ENCODE results near the gene ABCB11.
A peak's percentile ranks its signal among the peaks of the same experiment; 100 is the strongest.

ABCB11 gene

DNA sequence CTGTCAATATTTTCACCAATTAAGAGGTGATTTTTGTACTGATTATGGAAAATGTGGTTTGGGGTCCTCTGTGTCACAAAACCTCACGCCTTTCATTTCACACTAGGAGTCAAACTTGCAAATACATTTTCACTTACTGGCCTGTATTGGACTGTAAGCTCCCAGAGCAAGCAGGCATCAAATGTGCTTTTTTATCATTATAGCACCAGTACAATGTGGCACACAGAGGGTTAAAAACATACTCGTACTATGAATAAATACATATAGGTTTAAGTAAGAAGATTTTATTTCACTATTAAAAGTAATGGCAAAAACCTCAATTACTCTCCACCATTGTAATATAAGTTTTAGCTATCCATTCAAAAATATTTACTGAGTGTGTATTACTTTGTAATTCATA is 56.7 kb downstream of the ABCB11 start:
- DNase-seq (ENCODE audit: low read depth, low spot score): no peak

GRCh38 chr2:168971261-168971660 is 59.9 kb downstream of the ABCB11 start:
- DNase-seq (ENCODE audit: low read depth, low spot score): no peak

GRCh38 chr2:168970711-168971233 is 60.4 kb downstream of the ABCB11 start:
- DNase-seq (ENCODE audit: low read depth, low spot score): no peak

- no peak for DNase-seq (ENCODE audit: low read depth, low spot score)
These were observed 61.3 kb downstream of the ABCB11 start for GRCh38 chr2:168969865-168970264.

GRCh38 chr2:168968342-168968741 is 62.8 kb downstream of the ABCB11 start:
- no peak for DNase-seq (ENCODE audit: low read depth, low spot score)

DNA sequence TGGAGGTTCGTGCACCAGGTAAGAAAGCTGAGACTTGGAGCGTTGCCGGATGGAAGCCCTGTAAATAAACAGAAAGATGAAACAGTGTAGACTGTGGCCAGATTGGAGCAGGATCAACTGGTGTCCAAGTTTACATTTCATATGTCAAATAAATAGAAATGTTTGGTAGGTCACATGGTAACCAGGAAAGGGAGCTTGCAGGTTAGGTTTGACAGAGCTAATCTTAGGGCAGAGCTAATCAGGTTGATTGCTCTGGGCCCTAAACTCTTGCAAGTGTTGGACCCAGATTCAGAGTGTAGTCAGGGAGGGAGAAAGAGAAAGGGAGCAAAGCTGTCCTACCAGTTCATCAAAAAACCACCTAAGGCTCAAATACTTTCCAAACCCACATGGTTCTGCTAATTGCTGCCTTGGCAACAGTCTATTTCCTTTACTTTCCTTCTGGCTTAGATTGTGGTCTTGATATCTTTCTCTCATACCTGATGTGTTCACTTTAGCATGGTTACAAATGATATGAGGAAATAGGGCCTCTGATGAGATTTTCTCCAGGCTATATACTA is 66.8 kb downstream of the ABCB11 start:
- DNase-seq (ENCODE audit: low read depth, low spot score): no peak

GRCh38 chr2:168962636-168963035 is 68.5 kb downstream of the ABCB11 start:
- no peak for DNase-seq (ENCODE audit: low read depth, low spot score)

DNA sequence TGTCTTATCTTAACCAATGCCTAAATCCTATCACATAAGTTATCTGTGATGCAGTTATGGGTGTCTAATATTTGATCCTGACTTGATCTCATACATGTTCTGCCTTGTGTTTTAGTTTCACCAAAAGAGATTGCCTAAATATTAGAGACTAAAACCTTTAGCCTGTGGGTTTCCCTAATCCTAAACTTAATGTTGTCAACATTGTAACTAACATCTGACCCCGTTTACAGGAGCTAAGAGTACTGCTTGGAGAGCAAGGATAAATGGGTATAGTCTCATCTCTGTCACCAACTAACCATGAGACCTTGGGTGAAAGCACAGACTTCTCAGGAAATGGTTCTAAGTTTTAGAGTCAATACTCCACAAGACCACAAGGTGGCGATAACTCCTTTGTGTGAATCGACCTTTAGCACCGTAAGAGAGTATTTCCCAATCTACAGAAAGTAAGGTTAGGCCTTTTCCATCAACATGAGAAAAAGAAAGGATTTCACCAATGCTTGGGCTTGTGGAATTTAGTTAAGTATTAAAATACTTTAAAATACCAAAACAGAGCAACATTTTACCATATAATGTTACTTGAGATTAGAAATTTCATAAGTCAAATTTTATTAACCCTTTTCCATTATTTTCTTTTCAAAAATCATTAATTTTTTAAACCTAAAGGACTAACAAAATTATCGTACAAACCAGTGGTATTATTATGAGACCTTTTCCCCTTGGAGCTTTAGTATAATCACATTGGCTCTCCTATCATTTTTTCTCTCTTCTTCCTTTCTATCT is 69.5 kb downstream of the ABCB11 start:
- peak; percentile 34 for DNase-seq (ENCODE audit: low read depth, low spot score)

DNA sequence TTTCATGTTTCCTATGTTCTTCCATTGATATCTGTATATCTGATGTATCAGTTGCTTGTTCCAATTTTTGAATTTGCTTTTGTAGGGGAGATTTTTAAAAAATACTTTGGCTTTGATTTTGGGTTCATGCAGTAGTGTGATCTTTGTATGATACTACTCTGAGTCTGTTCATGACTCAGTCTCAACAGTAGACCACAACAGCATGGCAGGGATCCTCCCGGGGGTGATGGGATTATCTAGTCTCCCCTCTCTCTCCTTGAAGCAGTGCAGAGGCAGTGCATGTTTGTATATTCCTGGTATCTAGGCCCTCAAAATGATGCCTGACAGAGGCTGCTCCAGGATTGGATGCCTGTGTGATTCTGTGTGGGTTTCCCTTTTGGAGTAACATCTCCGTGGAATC is 74.7 kb downstream of the ABCB11 start:
- no peak for DNase-seq (ENCODE audit: low read depth, low spot score)

GRCh38 chr2:168955321-168955720 is 75.8 kb downstream of the ABCB11 start:
- DNase-seq (ENCODE audit: low read depth, low spot score): no peak

DNA sequence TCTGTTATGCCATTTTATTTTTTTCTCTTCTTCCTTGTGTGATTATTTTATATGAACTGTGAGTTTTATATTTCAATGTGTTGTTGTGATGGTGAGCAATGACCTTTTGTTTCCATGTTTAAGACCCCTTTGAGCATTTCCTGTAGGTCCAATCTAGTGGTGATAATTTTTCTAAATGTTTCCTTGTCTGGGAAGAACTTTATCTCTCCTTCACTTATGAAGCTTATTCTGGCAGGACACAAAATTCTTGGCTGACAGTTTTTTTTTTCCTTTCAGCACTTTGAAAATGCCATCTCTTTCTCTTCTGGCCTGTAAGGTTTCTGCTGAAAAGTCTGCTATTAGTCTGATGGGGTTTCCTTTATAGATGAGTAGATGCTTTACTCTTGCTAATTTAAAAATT is 76.9 kb downstream of the ABCB11 start:
- no peak for DNase-seq (ENCODE audit: low read depth, low spot score)

DNA sequence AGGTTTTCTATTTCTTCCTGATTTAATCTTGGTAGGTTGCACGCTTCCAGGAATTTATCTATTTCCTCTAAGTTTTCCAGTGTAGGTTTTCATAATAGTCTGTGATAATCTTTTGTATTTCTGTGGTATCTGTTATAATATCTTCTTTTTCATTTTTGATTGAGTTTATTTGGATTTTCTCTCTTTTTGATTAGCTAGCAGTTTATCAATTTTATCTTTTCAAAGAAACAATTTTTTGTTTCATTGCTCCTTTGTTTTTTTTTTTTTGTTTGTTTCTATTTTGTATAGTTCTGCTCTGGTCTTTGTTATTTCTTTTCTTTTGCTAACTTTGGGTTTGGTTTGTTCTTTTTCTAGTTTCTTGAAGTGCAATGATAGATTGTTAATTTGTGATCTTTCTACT is 78.7 kb downstream of the ABCB11 start:
- DNase-seq (ENCODE audit: low read depth, low spot score): no peak

GRCh38 chr2:168951871-168952270 is 79.3 kb downstream of the ABCB11 start:
- DNase-seq (ENCODE audit: low read depth, low spot score): no peak

DNA sequence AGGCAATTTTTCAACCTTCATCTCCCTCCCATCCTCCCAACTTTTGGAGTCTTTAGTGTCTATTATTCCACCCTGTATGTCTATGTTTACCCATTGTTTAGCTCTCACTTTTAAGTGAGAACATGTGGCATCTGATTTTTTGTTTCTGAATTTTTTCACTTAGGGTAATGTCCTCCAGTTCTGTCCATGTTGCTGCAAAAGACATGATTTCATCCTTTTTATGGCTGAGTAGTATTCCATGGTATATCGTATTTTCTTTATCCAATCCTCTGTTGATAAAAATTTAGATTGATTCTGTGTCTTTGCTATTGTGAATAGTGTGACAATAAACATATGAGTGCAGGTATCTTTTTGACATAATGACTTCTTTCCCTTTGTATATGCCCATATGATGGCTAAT is 81.8 kb downstream of the ABCB11 start:
- DNase-seq (ENCODE audit: low read depth, low spot score): no peak

DNA sequence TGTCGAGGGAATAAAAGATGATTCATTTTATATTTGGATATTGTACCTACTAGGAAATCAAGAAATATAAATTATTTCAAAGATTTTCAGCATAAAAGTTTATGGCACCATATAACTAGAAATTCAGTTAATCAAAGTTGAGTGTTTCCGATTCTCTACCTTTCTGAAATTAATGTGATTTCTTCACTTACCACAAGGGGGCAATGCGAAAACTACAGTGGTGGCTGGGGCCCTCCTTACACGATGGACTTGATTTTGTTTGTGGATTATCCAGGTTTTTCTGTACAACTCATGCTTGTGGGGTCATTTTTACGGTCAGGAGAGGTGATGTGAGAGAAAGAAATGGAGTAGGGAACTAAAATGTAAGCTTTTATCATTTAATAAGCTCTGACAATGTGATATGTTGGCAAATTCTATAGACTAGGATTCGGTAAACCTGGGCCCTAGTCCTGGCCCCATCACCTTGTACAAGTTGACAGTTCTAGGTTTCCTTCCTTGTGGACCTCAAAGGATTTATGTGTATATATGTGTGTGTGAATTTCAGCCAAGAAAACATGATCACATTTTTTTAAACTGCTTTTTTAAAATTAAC is 82.4 kb downstream of the ABCB11 start:
- no peak for DNase-seq (ENCODE audit: low read depth, low spot score)

DNA sequence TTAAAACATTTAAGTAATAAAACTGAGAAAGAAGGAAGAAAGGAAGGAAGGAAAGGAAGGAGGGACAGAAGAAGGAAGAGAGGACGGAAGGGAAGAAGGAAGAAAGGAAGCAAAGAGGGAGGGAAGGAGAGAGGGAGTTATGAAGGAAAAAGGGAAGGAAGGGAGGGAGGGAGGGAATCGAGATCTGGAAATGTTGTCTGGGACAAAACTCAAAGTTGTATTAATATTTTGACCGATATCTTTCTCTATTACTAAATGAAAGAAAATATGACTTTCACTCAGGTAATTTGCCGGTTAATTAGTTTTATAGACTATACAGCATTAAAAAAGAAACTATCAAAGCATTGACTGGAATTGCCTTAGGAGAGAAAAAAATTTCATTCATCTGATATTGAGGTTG is 85.6 kb downstream of the ABCB11 start:
- DNase-seq (ENCODE audit: low read depth, low spot score): no peak

DNA sequence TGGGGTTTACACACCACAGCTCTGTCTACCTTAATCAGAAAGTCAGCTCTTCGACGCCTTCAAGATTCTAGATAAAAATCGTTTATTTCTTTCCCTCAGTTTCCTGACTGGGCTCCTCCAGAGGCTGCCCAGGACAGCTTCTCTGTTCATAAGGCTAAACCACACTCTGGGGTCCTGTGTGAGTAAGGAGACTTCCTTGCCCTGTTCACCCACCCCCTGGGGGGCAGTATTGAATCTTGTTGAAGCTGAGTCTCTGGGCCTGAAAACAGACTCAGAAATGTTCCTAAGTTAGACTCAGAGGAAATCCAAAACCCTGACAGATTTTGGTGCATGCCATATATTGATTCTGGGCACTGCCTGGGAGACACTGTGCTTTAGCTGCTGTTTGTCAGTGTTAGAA is 87.1 kb downstream of the ABCB11 start:
- no peak for DNase-seq (ENCODE audit: low read depth, low spot score)

DNA sequence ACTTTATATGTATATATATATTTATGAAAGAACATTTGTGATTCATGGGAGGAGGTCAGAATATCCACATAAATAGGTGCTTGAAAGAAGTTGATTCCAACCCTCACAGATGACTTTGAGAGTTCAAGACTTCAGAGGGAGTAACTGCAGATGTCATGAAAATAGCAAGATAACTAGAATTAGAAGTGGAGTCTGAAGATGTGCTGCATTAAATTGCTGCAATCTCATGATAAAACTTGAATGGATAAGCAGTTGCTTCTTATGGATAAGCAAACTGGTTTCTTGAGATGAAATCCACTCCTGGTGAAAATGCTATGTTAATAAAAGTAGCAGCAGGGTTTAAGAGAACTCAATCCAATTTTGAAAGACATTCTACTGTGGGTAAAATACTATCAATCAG is 89.8 kb downstream of the ABCB11 start:
- no peak for DNase-seq (ENCODE audit: low read depth, low spot score)

GRCh38 chr2:168939918-168940317 is 91.2 kb downstream of the ABCB11 start:
- no peak for DNase-seq (ENCODE audit: low read depth, low spot score)

- DNase-seq (ENCODE audit: low read depth, low spot score): no peak
These were observed 92.1 kb downstream of the ABCB11 start for GRCh38 chr2:168939061-168939460.

DNA sequence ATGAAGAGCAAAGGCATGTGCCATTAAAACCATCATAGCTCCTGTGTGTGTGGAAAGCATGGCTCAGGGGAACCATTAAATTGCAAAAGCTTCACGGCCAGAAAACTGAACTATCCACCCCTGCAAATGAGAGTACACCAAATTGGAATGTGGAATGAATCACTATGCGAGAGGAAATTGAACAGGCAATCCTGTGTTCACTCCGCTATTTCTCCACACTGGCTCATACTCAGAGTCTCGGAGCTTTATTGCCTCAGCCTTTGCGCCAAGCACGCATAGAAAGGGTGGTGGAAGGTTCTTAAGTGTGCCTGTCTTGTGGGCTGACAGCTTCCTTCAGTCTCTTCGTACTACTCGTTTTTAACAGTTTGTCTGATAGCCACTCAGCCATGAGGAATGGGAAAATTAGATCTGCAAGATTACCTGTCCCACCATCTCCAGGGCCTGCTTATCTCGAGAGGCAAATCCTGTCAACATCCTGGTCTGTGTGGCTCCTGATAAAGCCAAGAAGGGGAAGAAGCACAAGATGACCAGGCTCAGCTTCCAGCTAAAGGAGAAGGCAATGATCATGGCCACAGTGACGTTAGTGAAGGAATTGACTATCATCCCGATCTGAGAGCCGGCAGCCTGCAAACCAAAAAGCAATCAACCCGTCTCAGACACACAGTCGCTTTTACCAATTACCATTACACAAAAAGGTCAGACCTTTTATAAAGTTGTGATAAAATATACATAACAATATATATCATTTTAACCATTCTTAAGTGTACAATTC is 95.1 kb downstream of the ABCB11 start:
- DNase-seq (ENCODE audit: low read depth, low spot score): no peak

DNA sequence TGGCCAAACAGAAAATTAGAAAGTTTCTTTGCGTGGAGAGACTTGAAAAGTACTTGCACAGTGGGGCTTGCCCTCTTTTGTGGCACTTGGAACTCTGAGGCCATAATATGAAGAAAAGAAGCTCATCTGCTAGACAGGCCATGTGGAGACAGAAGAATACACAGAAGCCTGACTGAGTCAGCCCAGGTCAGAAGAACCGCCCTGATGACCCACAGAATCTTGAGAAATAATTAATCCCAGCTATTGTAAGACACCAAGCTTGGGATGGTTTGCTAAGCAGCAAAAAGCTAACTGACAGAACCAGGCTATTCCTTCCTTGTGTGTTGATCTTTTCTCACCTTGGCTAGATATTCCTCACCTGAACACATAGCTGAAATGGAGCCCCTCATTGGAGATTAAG is 96.3 kb downstream of the ABCB11 start:
- DNase-seq (ENCODE audit: low read depth, low spot score): no peak
